Peyer's patch (tissue), 4 donors: ENCODE measurements around the gene TYMS. TPM values are rescaled to one million over a fixed set of nuclear protein-coding genes. Genes with fewer than 3 reads are reported as not detected.

ENCODE experiments used
- DNase-seq, 3 donors: peaks; one replicate each; pipeline ENCODE4 v3.0.0-alpha.2; 2017 to 2019
- H3K27ac ChIP-seq, 4 donors: fragments of 200-600 bp; sonication (generic); one replicate each; pipeline ENCODE4 v1.5.1; 2016 to 2019
- H3K27me3 ChIP-seq, 2 donors: fragments of 200-600 bp; sonication (generic); one replicate each; pipeline ENCODE4 v1.5.1; 2019
- H3K36me3 ChIP-seq, 3 donors: fragments of 200-600 bp; sonication (generic); one replicate each; pipeline ENCODE4 v1.5.1; 2016 to 2019
- H3K4me1 ChIP-seq, 4 donors: fragments of 200-600 bp; sonication (generic); one replicate each; pipeline ENCODE4 v1.5.1; 2016 to 2019
- H3K4me3 ChIP-seq, 4 donors: fragments of 200-600 bp; sonication (generic); 1 replicate in 3 of 4; 2 replicates in 1 of 4; pipeline ENCODE4 v1.5.1; 2016 to 2019; ENCODE audit warnings: mild to moderate bottlenecking in 1 of 4
- H3K9me3 ChIP-seq, 4 donors: fragments of 200-600 bp; sonication (generic); one replicate each; pipeline ENCODE4 v1.5.1; 2016 to 2019; ENCODE audit warnings: mild to moderate bottlenecking in 1 of 4
- POLR2A ChIP-seq, 2 donors: fragments of 450-650 bp; IDR thresholded peaks; one replicate each; pipeline ENCODE4 v1.5.1; 2017; ENCODE audit warnings: antibody characterized with exemption in 2 of 2, mild to moderate bottlenecking in 2 of 2, moderate library complexity in 2 of 2
- total RNA-seq, 4 donors: library from RNA; depleted of rRNA; stranded (reverse); fragments of >200 nt; gene quantifications; one replicate each; pipeline ENCODE4 v1.1.0, GENCODE V29; 2016
- TF ChIP-seq, protein P1 (sequence below), 6 experiments: fragments of 450-650 bp in 4 of 6; fragments of 200-600 bp in 2 of 6; sonication (generic) in 1 of 6; IDR thresholded peaks; one replicate each; pipeline ENCODE4 v1.5.1; 2017 to 2019; ENCODE audit warnings: antibody characterized with exemption in 6 of 6, mild to moderate bottlenecking in 3 of 6, moderate library complexity in 1 of 6

Gene TYMS
- total RNA-seq, 4 donors from 2014 or later = 6.7 to 71.8 (median 11.7) TPM

DNA sequence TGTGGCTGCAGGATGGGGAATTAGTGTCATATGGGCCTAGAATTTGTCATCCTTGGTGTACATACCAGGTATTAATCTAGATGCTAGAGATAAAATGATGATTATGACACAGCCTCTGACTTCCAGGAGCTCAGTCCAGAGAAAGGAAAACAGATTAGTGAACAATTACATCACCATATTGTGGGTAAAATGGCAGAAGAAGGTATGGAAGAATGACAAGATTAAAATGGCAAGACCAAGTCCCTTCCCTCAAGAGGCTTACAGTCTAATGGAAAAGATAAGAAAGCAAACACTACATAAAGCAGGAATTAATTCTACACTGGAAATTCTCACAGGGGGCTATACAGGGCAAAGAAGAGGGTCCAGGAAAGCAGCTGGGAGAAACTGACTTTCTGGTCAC, 25.9 kb upstream of the TYMS start:
- Histone ChIP-seq H3K36me3 (no peaks in the 10 kb centered on the region), H3K4me3 (no peak overlapping the region), H3K27ac (no peak overlapping the region), H3K9me3 (no peaks in the 10 kb centered on the region), H3K27me3 (no peaks in the 10 kb centered on the region), H3K4me1 (no peaks in the 10 kb centered on the region)
- no peak for DNase-seq
- TF ChIP-seq, protein P1, sequence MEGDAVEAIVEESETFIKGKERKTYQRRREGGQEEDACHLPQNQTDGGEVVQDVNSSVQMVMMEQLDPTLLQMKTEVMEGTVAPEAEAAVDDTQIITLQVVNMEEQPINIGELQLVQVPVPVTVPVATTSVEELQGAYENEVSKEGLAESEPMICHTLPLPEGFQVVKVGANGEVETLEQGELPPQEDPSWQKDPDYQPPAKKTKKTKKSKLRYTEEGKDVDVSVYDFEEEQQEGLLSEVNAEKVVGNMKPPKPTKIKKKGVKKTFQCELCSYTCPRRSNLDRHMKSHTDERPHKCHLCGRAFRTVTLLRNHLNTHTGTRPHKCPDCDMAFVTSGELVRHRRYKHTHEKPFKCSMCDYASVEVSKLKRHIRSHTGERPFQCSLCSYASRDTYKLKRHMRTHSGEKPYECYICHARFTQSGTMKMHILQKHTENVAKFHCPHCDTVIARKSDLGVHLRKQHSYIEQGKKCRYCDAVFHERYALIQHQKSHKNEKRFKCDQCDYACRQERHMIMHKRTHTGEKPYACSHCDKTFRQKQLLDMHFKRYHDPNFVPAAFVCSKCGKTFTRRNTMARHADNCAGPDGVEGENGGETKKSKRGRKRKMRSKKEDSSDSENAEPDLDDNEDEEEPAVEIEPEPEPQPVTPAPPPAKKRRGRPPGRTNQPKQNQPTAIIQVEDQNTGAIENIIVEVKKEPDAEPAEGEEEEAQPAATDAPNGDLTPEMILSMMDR (IDR thresholded peaks at IDR 0.05) = no peak
- TF ChIP-seq POLR2A (IDR thresholded peaks at IDR 0.05) = no peak

DNA sequence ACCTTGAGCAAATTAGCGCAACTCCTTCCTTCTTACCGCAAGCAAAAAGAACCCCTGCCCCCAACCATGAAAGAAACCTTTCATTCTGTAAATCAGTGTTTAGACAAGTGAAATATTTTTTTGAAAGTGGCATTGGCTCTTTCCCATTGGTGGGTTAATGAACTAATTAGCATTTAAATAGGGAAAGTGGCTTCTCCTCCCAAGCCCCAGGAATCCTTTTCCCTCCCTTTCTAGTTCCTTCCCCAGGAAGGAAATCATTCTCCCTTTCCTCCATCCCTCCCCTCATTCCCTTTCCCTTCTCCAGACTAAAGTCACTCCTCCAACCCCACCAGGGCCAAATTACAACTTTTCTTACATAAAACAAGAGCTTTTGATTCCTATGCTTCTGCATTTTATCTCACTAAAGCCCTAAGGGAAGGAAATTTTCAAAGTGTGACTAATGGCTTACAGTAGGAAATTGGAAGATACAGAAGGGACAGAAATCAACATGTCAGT, 22.9 kb upstream of the TYMS start:
- TF ChIP-seq POLR2A (IDR thresholded peaks at IDR 0.05) = no peak
- TF ChIP-seq, protein P1 (IDR thresholded peaks at IDR 0.05) = no peak
- H3K36me3 ChIP-seq = no peaks in the 10 kb centered on the region
- H3K9me3 ChIP-seq = no peaks in the 10 kb centered on the region
- no peak overlapping the region for H3K4me3 ChIP-seq
- H3K4me1 ChIP-seq = no peaks in the 10 kb centered on the region
- DNase-seq = no peak
- H3K27me3 ChIP-seq = no peaks in the 10 kb centered on the region
- H3K27ac ChIP-seq = no peak overlapping the region

DNA sequence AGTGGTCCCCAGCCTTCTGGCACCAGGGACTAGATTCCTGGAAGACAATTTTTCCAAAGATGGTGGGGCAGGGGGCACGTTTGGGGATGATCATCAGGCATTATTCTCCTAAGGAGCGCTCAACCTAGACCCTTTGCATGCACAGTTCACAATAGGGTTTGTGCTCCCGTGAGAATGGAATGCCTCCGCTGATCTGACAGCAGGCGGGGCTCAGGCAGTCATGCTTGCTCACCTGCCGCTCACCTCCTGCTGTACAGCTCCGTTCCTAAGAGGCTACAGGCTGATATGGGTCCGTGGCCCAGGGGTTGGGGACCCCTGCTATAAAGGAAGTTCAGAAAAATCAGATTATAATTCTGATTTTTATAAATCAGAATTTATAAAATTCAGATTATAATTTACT, 22.3 kb upstream of the TYMS start:
- Histone ChIP-seq H3K27ac (no peak overlapping the region), H3K4me1 (no peaks in the 10 kb centered on the region), H3K9me3 (no peaks in the 10 kb centered on the region), H3K4me3 (no peak overlapping the region), H3K27me3 (no peaks in the 10 kb centered on the region), H3K36me3 (no peaks in the 10 kb centered on the region)
- TF ChIP-seq, protein P1 (IDR thresholded peaks at IDR 0.05) = no peak
- no peak for TF ChIP-seq POLR2A (IDR thresholded peaks at IDR 0.05)
- no peak for DNase-seq

DNA sequence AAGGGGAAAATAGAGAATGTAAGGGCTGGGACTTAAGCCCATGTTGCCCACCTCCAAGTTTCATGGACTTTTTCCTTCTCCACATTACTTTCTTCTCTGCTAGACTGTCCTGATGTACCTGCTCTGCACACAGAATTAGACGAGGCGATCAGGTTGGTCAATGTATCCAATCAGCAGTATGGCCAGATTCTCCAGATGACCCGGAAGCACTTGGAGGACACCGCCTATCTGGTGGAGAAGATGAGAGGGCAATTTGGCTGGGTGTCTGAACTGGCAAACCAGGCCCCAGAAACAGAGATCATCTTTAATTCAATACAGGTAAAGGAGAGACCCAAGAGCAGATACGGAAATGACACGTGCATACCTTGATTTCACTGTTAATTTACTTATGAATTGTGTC, 16.2 kb upstream of the TYMS start:
- no peak overlapping the region for H3K27ac ChIP-seq

DNA sequence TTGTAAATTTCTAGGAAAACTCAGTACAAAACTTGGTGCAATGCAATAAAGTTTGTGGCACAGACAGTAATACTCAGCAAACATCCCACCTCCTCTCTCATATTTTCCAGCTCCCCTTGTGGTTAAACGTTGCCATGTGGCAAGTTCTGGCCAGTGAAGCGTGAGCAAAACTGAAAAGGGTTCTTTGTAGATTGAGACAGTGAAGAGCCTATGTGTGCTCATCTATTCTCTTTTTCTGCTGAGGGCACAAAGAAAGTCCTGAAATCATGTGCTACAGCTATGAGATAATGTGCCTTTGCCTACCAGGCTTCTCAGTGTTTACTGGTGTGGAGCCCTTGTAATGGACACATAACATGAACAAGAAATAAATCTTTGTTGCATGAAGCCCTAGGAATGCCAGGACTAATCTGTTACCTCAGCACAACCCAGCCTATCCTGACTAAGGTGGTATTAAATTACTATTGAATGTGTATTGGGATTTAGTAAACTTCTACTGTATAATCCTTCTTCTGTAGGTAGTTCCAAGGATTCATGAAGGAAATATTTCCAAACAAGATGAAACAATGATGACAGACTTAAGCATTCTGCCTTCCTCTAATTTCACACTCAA, 13.0 kb upstream of the TYMS start:
- DNase-seq = no peak
- H3K27ac ChIP-seq = no peak overlapping the region
- H3K36me3 ChIP-seq = no peaks in the 10 kb centered on the region
- no peaks in the 10 kb centered on the region for H3K27me3 ChIP-seq
- no peak overlapping the region for H3K4me3 ChIP-seq
- TF ChIP-seq, protein P1 (IDR thresholded peaks at IDR 0.05) = no peak
- TF ChIP-seq POLR2A (IDR thresholded peaks at IDR 0.05) = no peak
- H3K9me3 ChIP-seq = no peaks in the 10 kb centered on the region
- H3K4me1 ChIP-seq = no peaks in the 10 kb centered on the region

More for the DNA sequence above, 16.2 kb upstream of the TYMS start:
- DNase-seq = no peak
- TF ChIP-seq POLR2A (IDR thresholded peaks at IDR 0.05) = no peak
- TF ChIP-seq, protein P1 (IDR thresholded peaks at IDR 0.05) = no peak
- Histone ChIP-seq H3K4me1 (no peaks in the 10 kb centered on the region), H3K4me3 (no peak overlapping the region), H3K9me3 (no peaks in the 10 kb centered on the region), H3K36me3 (no peaks in the 10 kb centered on the region), H3K27me3 (no peaks in the 10 kb centered on the region)
